KMS-11 (cell line): ENCODE results near the gene MTHFSD.

ENCODE experiments used
- H2AFZ ChIP-seq: fragments of 200-600 bp; sonication (generic); 2 replicates; pipeline ENCODE4 v1.6.1; 2016; ENCODE audit warnings: antibody characterized with exemption, mixed run types, low read depth
- H3K27ac ChIP-seq: fragments of 200-600 bp; sonication (generic); 2 replicates; pipeline ENCODE4 v1.6.1; 2016; ENCODE audit warnings: mild to moderate bottlenecking, mixed run types
- H3K27me3 ChIP-seq: fragments of 200-600 bp; sonication (generic); 2 replicates; pipeline ENCODE4 v1.6.1; 2017; ENCODE audit warnings: mild to moderate bottlenecking, low read depth, mixed run types, moderate library complexity; ENCODE audit not compliant: insufficient read depth
- H3K36me3 ChIP-seq: fragments of 200-600 bp; sonication (generic); 2 replicates; pipeline ENCODE4 v1.6.1; 2017; ENCODE audit warnings: mild to moderate bottlenecking, mixed run types; ENCODE audit not compliant: insufficient read depth
- H3K4me1 ChIP-seq: fragments of 200-600 bp; sonication (generic); 2 replicates; pipeline ENCODE4 v1.6.1; 2016; ENCODE audit warnings: mild to moderate bottlenecking, low read depth, mixed run types; ENCODE audit not compliant: poor library complexity, severe bottlenecking
- H3K4me2 ChIP-seq: fragments of 200-600 bp; sonication (generic); 2 replicates; pipeline ENCODE4 v1.7.0; 2016; ENCODE audit warnings: mild to moderate bottlenecking, mixed run types
- H3K4me3 ChIP-seq: fragments of 200-600 bp; sonication (generic); IDR thresholded peaks from 2 replicates; pipeline ENCODE4 v1.6.1; 2017; ENCODE audit warnings: low read depth, low read length, mixed read lengths; ENCODE audit not compliant: insufficient read depth
- H3K79me2 ChIP-seq: fragments of 200-600 bp; sonication (generic); 2 replicates; pipeline ENCODE4 v1.6.1; 2016; ENCODE audit warnings: low read depth, mixed run types; ENCODE audit not compliant: insufficient read depth
- H3K9ac ChIP-seq: fragments of 200-600 bp; sonication (generic); 2 replicates; pipeline ENCODE4 v1.6.1; 2016; ENCODE audit warnings: mild to moderate bottlenecking, mixed run types
- H4K20me1 ChIP-seq: fragments of 200-600 bp; sonication (generic); 2 replicates; pipeline ENCODE4 v1.6.1; 2016; ENCODE audit warnings: mild to moderate bottlenecking, mixed run types; ENCODE audit not compliant: insufficient read depth
- CTCF ChIP-seq: fragments of 200-600 bp; sonication (generic); conservative IDR thresholded peaks from 2 replicates; pipeline ENCODE4 v1.6.1; 2017; ENCODE audit warnings: low read depth, mild to moderate bottlenecking, antibody characterized with exemption, low read length, moderate library complexity, mixed read lengths

Gene MTHFSD

DNA sequence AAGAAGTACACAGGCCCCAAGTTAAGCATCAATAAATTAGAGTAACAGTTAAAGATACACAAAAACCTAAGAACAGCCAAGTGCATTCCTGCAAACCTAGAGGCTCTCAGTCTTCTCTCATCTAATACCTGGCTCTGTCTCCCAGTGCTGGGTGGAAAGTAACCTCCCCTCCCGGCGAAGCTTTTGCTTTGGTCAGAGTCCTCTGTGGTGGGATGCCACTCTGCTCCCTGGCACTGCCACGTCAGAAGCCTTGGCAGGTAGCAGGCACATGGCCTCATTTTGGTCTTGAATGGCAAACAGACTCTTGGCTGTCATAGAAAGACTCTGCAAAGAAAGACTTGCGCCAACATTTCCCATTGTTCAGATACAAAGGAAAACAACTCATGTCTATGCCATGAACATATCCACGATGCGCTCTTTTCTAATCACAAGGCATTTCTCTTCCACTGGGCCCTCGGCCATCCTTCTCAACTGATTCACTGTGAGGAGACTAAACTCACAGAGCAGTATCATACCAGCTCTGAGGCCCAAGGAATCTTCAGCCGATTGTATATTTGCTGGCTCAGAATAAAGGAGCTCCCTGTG is 21.2 kb downstream of the MTHFSD start:
- H3K4me1 ChIP-seq: no peaks in the 10 kb centered on the region
- no peaks in the 10 kb centered on the region for H4K20me1 ChIP-seq
- H3K27ac ChIP-seq: no peak overlapping the region
- H3K4me2 ChIP-seq: no peak overlapping the region
- no peaks in the 10 kb centered on the region for H3K36me3 ChIP-seq
- H3K4me3 ChIP-seq: no peak overlapping the region
- H3K9ac ChIP-seq: no peak overlapping the region
- H3K79me2 ChIP-seq: no peaks in the 10 kb centered on the region
- no peaks in the 10 kb centered on the region for H3K27me3 ChIP-seq
- no peak overlapping the region for H2AFZ ChIP-seq
- no peak for TF ChIP-seq CTCF

- H3K27ac ChIP-seq: no peak overlapping the region
- H3K4me1 ChIP-seq: no peaks in the 10 kb centered on the region
- no peak overlapping the region for H3K4me3 ChIP-seq
- H2AFZ ChIP-seq: no peak overlapping the region
- no peak overlapping the region for H3K9ac ChIP-seq
- H3K27me3 ChIP-seq: no peaks in the 10 kb centered on the region
- H3K4me2 ChIP-seq: no peak overlapping the region
- H3K79me2 ChIP-seq: no peaks in the 10 kb centered on the region
- no peaks in the 10 kb centered on the region for H3K36me3 ChIP-seq
- H4K20me1 ChIP-seq: no peaks in the 10 kb centered on the region
- TF ChIP-seq CTCF: no peak
Measured at GRCh38 chr16:86533076-86533475, 22.0 kb downstream of the MTHFSD start.

DNA sequence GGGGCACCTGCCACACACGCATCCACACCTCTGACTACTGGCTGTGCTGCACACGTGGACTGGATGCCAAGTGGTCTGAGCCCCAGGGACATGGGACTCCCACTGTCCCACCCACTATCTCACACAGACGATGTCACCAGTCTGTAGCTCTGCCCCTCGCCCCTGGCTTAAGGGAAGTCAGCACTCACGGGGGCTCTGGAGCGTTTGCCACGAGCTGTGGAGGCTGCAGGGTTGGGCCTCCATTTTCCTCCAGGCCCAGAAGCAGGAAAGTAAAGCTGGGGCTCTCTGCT is 22.6 kb downstream of the MTHFSD start:
- no peaks in the 10 kb centered on the region for H3K79me2 ChIP-seq
- no peak overlapping the region for H3K4me3 ChIP-seq
- no peak overlapping the region for H3K27ac ChIP-seq
- no peaks in the 10 kb centered on the region for H3K4me1 ChIP-seq
- TF ChIP-seq CTCF: no peak
- H3K9ac ChIP-seq: no peak overlapping the region
- H3K4me2 ChIP-seq: no peak overlapping the region
- no peaks in the 10 kb centered on the region for H3K36me3 ChIP-seq
- no peaks in the 10 kb centered on the region for H3K27me3 ChIP-seq
- no peak overlapping the region for H2AFZ ChIP-seq
- H4K20me1 ChIP-seq: no peaks in the 10 kb centered on the region

DNA sequence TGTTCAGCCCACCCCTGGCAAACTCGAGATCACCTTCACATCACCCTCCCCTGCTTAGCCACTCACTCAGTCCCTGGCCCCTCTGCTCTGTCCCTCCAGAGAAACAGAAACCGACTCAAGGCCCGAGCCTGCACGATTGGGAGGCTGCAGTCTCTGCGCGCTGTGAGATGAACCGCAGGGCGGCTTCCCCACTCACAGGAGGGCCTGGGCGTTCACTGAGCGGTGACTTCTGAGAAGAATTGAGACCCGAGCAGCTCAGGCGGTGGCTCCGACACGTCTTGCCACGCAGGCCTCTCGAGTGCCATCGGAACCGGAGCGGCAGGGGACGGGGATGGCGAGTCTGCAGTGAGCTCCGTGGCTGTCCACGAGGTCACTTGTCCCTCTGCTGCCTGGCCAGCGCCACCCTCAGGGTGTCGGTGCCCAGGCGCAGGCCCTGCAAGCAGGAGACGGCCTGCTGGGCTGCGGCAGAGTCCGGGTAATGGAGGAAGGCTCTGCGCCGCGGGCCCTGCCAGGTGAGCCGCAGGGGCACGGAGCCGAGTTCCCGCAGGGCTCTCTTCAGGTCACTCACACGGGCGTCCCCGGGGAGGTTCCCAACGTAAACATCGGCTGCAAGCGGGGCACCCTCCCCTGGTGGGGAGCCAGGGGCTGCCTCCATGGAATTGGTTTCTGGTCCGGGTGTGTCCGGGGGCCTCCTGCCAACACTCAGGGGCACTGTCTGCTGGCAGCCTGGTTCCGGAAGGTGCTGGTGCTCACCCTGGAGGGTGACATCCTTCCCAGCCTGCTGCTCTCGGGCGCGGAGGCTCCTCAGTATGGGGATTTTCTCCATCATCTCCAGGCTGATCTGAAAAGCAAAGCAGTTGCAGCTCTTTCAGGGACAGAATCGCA is 23.2 kb downstream of the MTHFSD start:
- H3K4me2 ChIP-seq: no peak overlapping the region
- H3K9ac ChIP-seq: no peak overlapping the region
- H3K27me3 ChIP-seq: no peaks in the 10 kb centered on the region
- no peak for TF ChIP-seq CTCF
- H3K4me3 ChIP-seq: no peak overlapping the region
- H3K79me2 ChIP-seq: no peaks in the 10 kb centered on the region
- no peak overlapping the region for H3K27ac ChIP-seq
- H2AFZ ChIP-seq: no peak overlapping the region
- H3K36me3 ChIP-seq: no peaks in the 10 kb centered on the region
- H3K4me1 ChIP-seq: no peaks in the 10 kb centered on the region
- H4K20me1 ChIP-seq: no peaks in the 10 kb centered on the region
